Parietal lobe (tissue), 2 donors: ENCODE measurements around the gene HCFC1R1. TPM values are rescaled to one million over a fixed set of nuclear protein-coding genes. Genes with fewer than 3 reads are reported as not detected.

Experiments
- small RNA-seq: library from RNA; depleted of rRNA; stranded (forward); fragments of <200 nt; gene quantifications from one replicate; pipeline ENCODE3, GENCODE V24; 2014; ENCODE audit warnings: low replicate concordance
- total RNA-seq: library from RNA; depleted of rRNA; stranded (reverse); fragments of >200 nt; gene quantifications from one replicate; pipeline ENCODE4 v1.2.3, GENCODE V29; 2014

HCFC1R1 gene, protein sequence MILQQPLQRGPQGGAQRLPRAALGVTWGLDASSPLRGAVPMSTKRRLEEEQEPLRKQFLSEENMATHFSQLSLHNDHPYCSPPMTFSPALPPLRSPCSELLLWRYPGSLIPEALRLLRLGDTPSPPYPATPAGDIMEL
- total RNA-seq: 17.2 TPM

GRCh38 chr16:3023669-3024478 lies at the start of gene HCFC1R1, which contains the start of gene THOC6:
Gene HCFC1R1, minus strand, starts transcription at chr16:3023942. Its CDS starts 1 bp downstream, at chr16:3023941.
Gene THOC6, plus strand, starts transcription at chr16:3024035. Its CDS starts 292 bp downstream, at chr16:3024327.

GRCh38 chr16:3065069-3065741 lies 41.5 kb upstream of the HCFC1R1 start, which contains the start of gene IL32:
Gene IL32, plus strand, starts transcription at chr16:3065640. Its CDS starts 172 bp downstream, at chr16:3065812.

DNA sequence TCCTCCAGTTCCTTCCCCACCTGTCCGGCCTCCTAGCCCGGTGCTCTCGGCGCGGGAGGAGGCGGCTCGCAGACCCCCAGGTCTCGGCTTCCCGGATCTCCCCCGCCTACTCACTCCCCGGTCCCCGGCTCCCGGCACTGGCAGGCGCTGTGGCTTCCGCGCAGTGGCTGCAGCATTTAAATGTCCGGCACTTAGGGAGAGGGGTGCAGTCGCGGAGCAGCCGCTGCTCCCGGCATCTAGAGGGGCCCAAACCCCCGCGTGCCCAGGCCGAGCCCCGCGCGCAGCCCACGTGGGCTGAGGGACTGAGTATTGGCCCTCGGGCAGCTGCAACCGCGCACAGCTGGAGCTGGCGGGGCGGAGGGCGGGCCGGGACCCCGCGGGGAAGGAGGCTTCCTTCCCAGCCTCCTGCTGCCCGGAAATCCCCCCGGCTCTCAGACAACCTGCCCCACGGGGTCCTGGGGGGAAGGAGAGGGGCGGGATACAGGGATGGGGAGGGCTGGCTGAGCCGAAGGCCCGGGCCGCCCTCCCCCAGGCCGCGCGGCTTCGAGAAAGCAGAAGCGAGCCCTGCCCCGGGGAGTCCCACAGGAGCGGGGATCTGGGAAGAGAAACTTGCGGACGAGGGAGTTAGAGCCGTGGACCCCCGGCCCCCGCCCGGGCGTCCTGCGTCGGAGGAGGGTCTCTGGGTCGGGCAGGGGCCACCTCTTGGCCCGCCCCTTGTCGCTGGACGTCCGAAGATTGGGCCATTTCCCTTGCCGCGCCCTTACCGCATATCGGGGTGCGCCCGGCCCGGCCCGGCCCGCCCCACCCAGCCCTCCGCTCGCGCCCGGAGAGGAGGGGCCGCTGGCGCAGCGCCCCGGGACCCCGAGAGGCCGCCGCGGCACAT lies 22.3 kb upstream of the HCFC1R1 start, which contains the start of gene MMP25:
Gene MMP25 (plus strand): TSS at position 804 of the 883 bp plus-strand sequence. CDS start 357 bp downstream, outside the sequence.

DNA sequence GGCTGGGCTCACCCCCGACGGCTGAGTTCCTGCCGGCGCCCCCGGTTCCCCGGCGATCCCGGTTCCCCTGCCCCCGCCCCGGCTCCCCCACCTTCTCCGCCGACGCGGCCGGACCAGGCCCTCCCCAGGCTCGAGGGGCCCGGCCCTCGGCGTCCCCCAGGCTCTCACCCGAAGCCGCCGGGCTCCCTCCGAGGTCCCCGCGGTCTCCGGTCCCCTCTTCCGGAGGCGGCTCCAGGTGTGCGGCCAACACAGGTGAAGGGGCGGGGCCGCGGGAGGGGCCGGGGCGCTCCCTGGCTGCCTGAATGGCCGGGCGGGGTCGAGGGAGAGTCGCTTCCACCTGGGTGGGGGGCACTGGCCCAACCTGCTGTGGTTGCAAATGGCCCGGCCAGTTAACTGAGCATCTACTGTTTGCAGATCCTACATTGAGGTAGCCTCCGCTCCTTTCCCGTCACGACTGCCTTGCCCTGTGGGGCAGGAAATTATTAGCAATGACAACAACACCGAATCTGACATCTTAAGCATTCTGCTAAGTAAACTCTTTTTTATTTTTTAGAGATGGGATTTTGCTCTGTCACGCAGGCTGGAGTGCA lies 13.1 kb upstream of the HCFC1R1 start, which contains the start of gene BICDL2:
Gene BICDL2 (minus strand): TSS at position 219 of the 590 bp plus-strand sequence. CDS start 1,448 bp downstream, outside the sequence.

GRCh38 chr16:3020247-3020603 lies 3.5 kb downstream of the HCFC1R1 start, which contains the start of gene TNFRSF12A:
Gene TNFRSF12A, plus strand, starts transcription at chr16:3020368. Its CDS starts 30 bp downstream, at chr16:3020398.

DNA sequence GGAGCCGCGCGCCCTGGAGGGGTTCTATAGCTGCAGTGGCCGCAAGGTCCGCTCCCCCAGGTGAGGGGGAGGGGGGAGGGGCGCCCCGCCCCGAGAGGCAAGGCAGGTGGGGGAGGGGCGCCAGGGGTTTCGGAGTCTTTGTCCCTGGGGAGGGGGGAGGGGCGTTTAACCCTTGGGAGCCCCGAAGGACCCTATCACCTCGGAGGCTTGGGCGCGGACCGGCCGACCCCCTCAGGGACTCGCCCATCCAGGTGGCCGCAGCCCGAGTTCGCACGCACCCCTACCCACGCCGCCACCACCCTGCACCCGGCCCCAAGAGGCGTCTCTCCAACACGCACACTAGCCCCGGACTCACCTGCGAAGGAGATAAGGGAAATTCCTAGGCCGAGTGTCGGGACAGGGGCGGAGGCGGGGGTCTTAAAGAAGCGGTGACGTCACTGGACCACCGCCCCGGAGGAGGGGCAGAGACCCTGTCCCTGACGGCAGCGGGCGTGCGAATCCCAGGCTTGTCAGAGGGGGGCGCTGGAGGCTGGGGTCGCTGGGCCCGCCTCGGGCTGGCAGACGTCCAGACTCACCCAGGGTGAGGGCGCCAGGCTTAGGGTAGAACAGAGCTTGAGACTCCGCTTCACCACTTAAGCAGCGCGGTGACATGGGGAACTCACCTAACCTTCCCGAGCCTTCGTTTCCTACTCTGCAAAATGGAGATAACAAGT lies 5.8 kb downstream of the HCFC1R1 start, which contains the start of gene CLDN6:
Gene CLDN6 (minus strand): TSS at position 390 of the 713 bp plus-strand sequence. CDS start 2,162 bp downstream, outside the sequence.

GRCh38 chr16:3012828-3013420 lies 10.8 kb downstream of the HCFC1R1 start, which contains the start of gene CLDN9:
Gene CLDN9, plus strand, starts transcription at chr16:3012923. Its CDS starts 440 bp downstream, at chr16:3013363.

GRCh38 chr16:2980227-2981176 lies 43.2 kb downstream of the HCFC1R1 start, which contains the start of gene PKMYT1:
Gene PKMYT1, minus strand, starts transcription at chr16:2980446. Its CDS starts 789 bp downstream, at chr16:2979657.

Small RNA genes lying within 50 kb of the gene (small RNA-seq; reads per million reads assigned to genes)
- gene LINC00514: not detected

Other genes starting within 250 kb of the HCFC1R1 start
- gene ELOB, start 246.7 kb downstream of the HCFC1R1 start, total RNA-seq: 82.9 TPM
- gene PRSS33, start 236.4 kb downstream of the HCFC1R1 start, total RNA-seq: not detected
- gene PRSS41, start 225.5 kb downstream of the HCFC1R1 start, total RNA-seq: not detected
- gene PRSS21, start 206.7 kb downstream of the HCFC1R1 start, total RNA-seq: not detected
- gene ZG16B, start 193.6 kb downstream of the HCFC1R1 start, total RNA-seq: not detected
- gene PRSS22, start 165.8 kb downstream of the HCFC1R1 start, total RNA-seq: not detected
- 39.4 TPM for gene FLYWCH2, start 140.7 kb downstream of the HCFC1R1 start, total RNA-seq
- gene FLYWCH1, start 112.0 kb downstream of the HCFC1R1 start, total RNA-seq: 25.0 TPM
- not detected for gene KREMEN2, start 59.7 kb downstream of the HCFC1R1 start, total RNA-seq
- gene PAQR4, start 54.6 kb downstream of the HCFC1R1 start, total RNA-seq: 20.3 TPM
- gene PKMYT1, start 43.5 kb downstream of the HCFC1R1 start, total RNA-seq: 5.9 TPM
- gene CLDN9, start 11.0 kb downstream of the HCFC1R1 start, total RNA-seq: not detected
- gene CLDN6, start 5.8 kb downstream of the HCFC1R1 start, total RNA-seq: 0.63 TPM
- not detected for gene TNFRSF12A, start 3.6 kb downstream of the HCFC1R1 start, total RNA-seq
- gene THOC6, start 93 bp upstream of the HCFC1R1 start, total RNA-seq: 4.4 TPM
- gene BICDL2, start 13.0 kb upstream of the HCFC1R1 start, total RNA-seq: 0.31 TPM
- 0.63 TPM for gene MMP25, start 22.6 kb upstream of the HCFC1R1 start, total RNA-seq
- gene IL32, start 41.7 kb upstream of the HCFC1R1 start, total RNA-seq: 1.6 TPM
- not detected for gene ZSCAN10, start 75.4 kb upstream of the HCFC1R1 start, total RNA-seq
- 14.4 TPM for gene ZNF205, start 88.6 kb upstream of the HCFC1R1 start, total RNA-seq
- gene ZNF213, start 111.1 kb upstream of the HCFC1R1 start, total RNA-seq: 10.3 TPM
- gene OR1F1, start 164.3 kb upstream of the HCFC1R1 start, total RNA-seq: 0.94 TPM
- gene ZNF200, start 211.2 kb upstream of the HCFC1R1 start, total RNA-seq: 16.3 TPM
- 0.31 TPM for gene MEFV, start 232.7 kb upstream of the HCFC1R1 start, total RNA-seq